ENCODE results near the gene SFT2D1. TPM values are rescaled to one million over a fixed set of nuclear protein-coding genes. Genes with fewer than 3 reads are reported as not detected.

SFT2D1 gene
- total RNA-seq, 1 experiment from 2014 or later: 54.1 TPM

DNA sequence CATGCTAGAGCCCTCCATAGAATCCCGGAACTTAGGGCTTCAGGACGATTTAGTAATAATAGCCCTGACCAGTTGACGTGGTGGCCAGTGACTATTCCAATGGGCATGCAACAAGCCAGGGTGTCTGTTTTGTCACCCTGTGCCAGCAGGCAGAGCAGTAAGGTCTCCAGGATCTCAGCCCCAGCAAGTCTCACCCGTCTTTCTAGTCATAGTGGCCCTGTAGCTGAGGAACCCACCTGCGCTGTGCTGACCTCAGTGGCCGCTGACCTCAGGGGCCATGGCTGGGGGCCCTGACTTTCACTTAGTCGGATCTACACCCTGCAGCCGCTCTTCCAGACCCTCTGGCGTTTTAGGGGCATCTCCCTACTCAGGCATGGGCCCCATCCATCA is 71.0 kb downstream of the SFT2D1 start:
- H3K27me3 ChIP-seq (ENCODE audit: control insufficient read depth, insufficient read depth, low read length): no peaks in the 10 kb centered on the region
- H3K4me1 ChIP-seq (ENCODE audit: control insufficient read depth, insufficient read depth, low read length): no peaks in the 10 kb centered on the region
- no peak overlapping the region for H3K27ac ChIP-seq (ENCODE audit: low read length)
- ChIA-PET CTCF (no interaction called here), POLR2A (no interaction called here)
- no peak for ATAC-seq
- no peaks in the 10 kb centered on the region for H3K9me3 ChIP-seq (ENCODE audit: control insufficient read depth, insufficient read depth, low read depth, low read length)
- intact Hi-C loops (cut with micrococcal nuclease; ENCODE audit: unreplicated experiment) (no loop called here), in situ Hi-C loops (cut with HindIII; ENCODE audit: low pct_unique_long_range_greater_than_20kb, low sequenced_read_pairs) (no loop called here)
- DNase-seq (ENCODE audit: low read depth, low spot score): no peak
- no peaks in the 10 kb centered on the region for H3K36me3 ChIP-seq (ENCODE audit: control insufficient read depth, insufficient read depth, low read length)
- BruUV-seq (replicated peaks): no TSS peak
- TF ChIP-seq SIN3A (IDR thresholded peaks at IDR 0.05; ENCODE audit: borderline replicate concordance, insufficient read depth, low read depth, low read length) (no peak), POLR2AphosphoS5 (IDR thresholded peaks at IDR 0.05; ENCODE audit: low read depth, low read length) (no peak), TCF7L2 (IDR thresholded peaks at IDR 0.05; ENCODE audit: low read depth, low read length) (no peak), CTCF (IDR thresholded peaks at IDR 0.05) (no peak)
- TF ChIP-seq, protein P1, sequence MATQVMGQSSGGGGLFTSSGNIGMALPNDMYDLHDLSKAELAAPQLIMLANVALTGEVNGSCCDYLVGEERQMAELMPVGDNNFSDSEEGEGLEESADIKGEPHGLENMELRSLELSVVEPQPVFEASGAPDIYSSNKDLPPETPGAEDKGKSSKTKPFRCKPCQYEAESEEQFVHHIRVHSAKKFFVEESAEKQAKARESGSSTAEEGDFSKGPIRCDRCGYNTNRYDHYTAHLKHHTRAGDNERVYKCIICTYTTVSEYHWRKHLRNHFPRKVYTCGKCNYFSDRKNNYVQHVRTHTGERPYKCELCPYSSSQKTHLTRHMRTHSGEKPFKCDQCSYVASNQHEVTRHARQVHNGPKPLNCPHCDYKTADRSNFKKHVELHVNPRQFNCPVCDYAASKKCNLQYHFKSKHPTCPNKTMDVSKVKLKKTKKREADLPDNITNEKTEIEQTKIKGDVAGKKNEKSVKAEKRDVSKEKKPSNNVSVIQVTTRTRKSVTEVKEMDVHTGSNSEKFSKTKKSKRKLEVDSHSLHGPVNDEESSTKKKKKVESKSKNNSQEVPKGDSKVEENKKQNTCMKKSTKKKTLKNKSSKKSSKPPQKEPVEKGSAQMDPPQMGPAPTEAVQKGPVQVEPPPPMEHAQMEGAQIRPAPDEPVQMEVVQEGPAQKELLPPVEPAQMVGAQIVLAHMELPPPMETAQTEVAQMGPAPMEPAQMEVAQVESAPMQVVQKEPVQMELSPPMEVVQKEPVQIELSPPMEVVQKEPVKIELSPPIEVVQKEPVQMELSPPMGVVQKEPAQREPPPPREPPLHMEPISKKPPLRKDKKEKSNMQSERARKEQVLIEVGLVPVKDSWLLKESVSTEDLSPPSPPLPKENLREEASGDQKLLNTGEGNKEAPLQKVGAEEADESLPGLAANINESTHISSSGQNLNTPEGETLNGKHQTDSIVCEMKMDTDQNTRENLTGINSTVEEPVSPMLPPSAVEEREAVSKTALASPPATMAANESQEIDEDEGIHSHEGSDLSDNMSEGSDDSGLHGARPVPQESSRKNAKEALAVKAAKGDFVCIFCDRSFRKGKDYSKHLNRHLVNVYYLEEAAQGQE (IDR thresholded peaks at IDR 0.05; ENCODE audit: insufficient read depth in 1 of 2, low read depth in 2 of 2, low read length in 1 of 2): no peak
- no peak overlapping the region for H3K4me3 ChIP-seq (ENCODE audit: low read depth in 2 of 2, low read length in 2 of 2)

DNA sequence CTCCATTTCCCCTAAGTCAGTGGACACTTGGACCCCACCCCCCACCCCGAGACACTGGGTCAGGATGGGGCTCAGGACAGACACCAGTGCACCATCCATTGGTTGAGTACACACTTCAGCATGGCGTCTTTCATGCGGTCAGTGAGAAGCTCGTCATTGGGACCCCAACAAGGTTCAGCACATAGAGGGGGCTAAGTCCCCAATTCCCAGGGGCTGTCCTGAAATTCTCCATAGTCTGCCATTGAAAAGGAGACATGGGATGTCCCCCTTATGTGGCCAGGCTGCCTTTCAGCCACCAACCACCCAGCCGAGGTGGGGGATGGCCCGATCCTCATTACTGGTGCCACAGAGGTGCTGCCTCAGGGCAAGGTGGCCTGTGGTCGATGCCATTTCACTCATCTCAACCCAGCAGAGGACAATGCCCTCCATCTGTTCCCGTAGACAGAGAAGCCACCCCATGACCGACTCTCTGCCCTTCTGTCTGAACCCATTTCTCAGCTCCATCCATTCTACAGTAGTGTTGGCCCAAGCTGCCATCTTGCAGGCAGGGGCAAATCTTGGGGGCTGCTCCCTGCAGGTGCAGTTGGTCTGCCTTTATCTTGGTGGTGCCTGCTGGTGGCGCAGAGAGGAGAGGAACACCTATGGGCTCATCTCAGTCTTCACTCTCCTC is 71.5 kb downstream of the SFT2D1 start:
- in situ Hi-C loops (cut with HindIII; ENCODE audit: low pct_unique_long_range_greater_than_20kb, low sequenced_read_pairs) (no loop called here), intact Hi-C loops (cut with micrococcal nuclease; ENCODE audit: unreplicated experiment) (no loop called here)
- CTCF ChIA-PET: no interaction called here
- Histone ChIP-seq H3K4me1 (ENCODE audit: control insufficient read depth, insufficient read depth, low read length) (no peaks in the 10 kb centered on the region), H3K27ac (ENCODE audit: low read length) (no peak overlapping the region), H3K9me3 (ENCODE audit: control insufficient read depth, insufficient read depth, low read depth, low read length) (no peaks in the 10 kb centered on the region), H3K27me3 (ENCODE audit: control insufficient read depth, insufficient read depth, low read length) (0 out of 2 replicates have a peak, but pooled peaks cover 2% of the 10 kb centered on the region), H3K4me3 (ENCODE audit: low read depth in 2 of 2, low read length in 2 of 2) (no peak overlapping the region), H3K36me3 (ENCODE audit: control insufficient read depth, insufficient read depth, low read length) (no peaks in the 10 kb centered on the region)
- TF ChIP-seq TCF7L2 (IDR thresholded peaks at IDR 0.05; ENCODE audit: low read depth, low read length) (no peak), SIN3A (IDR thresholded peaks at IDR 0.05; ENCODE audit: borderline replicate concordance, insufficient read depth, low read depth, low read length) (no peak), CTCF (IDR thresholded peaks at IDR 0.05) (no peak), POLR2AphosphoS5 (IDR thresholded peaks at IDR 0.05; ENCODE audit: low read depth, low read length) (no peak)
- TF ChIP-seq, protein P1 (IDR thresholded peaks at IDR 0.05; ENCODE audit: insufficient read depth in 1 of 2, low read depth in 2 of 2, low read length in 1 of 2): no peak
- BruUV-seq (replicated peaks): no TSS peak
- POLR2A ChIA-PET: interaction anchor here (0.7 kb wide), 1 partner anchor 143 kb away, joined by 3 read pairs; no protein-coding TSS in a partner anchor
- ATAC-seq (no peak), DNase-seq (ENCODE audit: low read depth, low spot score) (no peak)

Measured in Panc1 (cell line).